ENCODE data around the gene PLA2G2F.

GRCh38 chr1:20134995-20135394 lies 4.1 kb upstream of the PLA2G2F start:
- TF ChIP-seq CHD2 (IDR thresholded peaks at IDR 0.05; ENCODE audit: borderline replicate concordance, low read depth, low read length) (no peak), CTCF (IDR thresholded peaks at IDR 0.05 in 2 of 3, conservative IDR thresholded peaks at IDR 0.05 in 1 of 3; ENCODE audit: control insufficient read depth in 2 of 3, extremely low read depth in 1 of 3, insufficient read depth in 1 of 3, low read depth in 3 of 3, low read length in 3 of 3) (no peak), POLR2AphosphoS2 (IDR thresholded peaks at IDR 0.05; ENCODE audit: low read depth, low read length) (no peak), RFX5 (IDR thresholded peaks at IDR 0.05; ENCODE audit: low read depth, low read length) (no peak), NFIC (IDR thresholded peaks at IDR 0.05; ENCODE audit: low read depth, low read length) (no peak), SMC3 (IDR thresholded peaks at IDR 0.05; ENCODE audit: borderline replicate concordance, low read length) (no peak), ZBTB33 (IDR thresholded peaks at IDR 0.05) (no peak)

All from GM12878 (cell line).